MM.1S (cell line): Measurements from ENCODE around the gene ALKBH2.

Experiments used
- EZH2 ChIP-seq: fragments of 300-600 bp; sonication (generic); optimal IDR thresholded peaks from 2 replicates; pipeline ENCODE3; 2017; ENCODE audit warnings: low read depth, mild to moderate bottlenecking, antibody characterized with exemption, low read length, mixed read lengths
- EZH2phosphoT487 ChIP-seq: fragments of 300-600 bp; sonication (generic); IDR thresholded peaks from 2 replicates; pipeline ENCODE4 v1.6.1; 2018; ENCODE audit warnings: antibody characterized with exemption, low read length
- TF ChIP-seq, protein P1 (sequence below): fragments of 300-600 bp; sonication (generic); IDR thresholded peaks from 2 replicates; pipeline ENCODE4 v1.5.1; 2016; ENCODE audit warnings: antibody characterized with exemption, low read length, mixed read lengths

DNA sequence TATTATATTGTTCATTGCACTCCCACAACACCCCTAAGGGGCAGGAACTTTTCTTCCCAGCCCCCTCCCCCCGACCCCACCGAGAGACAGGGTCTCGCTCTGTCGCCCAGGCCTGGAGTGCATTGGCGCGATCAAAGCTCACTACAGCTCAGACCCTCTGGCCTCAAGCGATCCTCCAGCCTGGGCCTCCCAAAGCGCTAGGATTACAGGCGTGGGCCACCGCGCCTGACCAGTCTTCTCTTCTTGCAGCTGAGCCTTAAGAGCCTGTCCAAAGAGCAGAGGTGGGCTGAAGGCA is 3.8 kb upstream of the ALKBH2 start:
- TF ChIP-seq, protein P1, sequence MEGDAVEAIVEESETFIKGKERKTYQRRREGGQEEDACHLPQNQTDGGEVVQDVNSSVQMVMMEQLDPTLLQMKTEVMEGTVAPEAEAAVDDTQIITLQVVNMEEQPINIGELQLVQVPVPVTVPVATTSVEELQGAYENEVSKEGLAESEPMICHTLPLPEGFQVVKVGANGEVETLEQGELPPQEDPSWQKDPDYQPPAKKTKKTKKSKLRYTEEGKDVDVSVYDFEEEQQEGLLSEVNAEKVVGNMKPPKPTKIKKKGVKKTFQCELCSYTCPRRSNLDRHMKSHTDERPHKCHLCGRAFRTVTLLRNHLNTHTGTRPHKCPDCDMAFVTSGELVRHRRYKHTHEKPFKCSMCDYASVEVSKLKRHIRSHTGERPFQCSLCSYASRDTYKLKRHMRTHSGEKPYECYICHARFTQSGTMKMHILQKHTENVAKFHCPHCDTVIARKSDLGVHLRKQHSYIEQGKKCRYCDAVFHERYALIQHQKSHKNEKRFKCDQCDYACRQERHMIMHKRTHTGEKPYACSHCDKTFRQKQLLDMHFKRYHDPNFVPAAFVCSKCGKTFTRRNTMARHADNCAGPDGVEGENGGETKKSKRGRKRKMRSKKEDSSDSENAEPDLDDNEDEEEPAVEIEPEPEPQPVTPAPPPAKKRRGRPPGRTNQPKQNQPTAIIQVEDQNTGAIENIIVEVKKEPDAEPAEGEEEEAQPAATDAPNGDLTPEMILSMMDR, result no peak
- TF ChIP-seq EZH2 (no peak), EZH2phosphoT487 (no peak)
